Esophagus muscularis mucosa (tissue), 3 donors: ENCODE data around the gene HEXIM2.

Experiments
- POLR2A ChIP-seq: fragments of 450-650 bp; IDR thresholded peaks from one replicate; pipeline ENCODE4 v1.6.1; 2017; ENCODE audit warnings: antibody characterized with exemption, moderate library complexity, mild to moderate bottlenecking, low read depth
- POLR2AphosphoS5 ChIP-seq, 2 donors: sonication (generic); formaldehyde crosslinking; IDR thresholded peaks; one replicate each; pipeline ENCODE4 v1.6.1; 2017; ENCODE audit warnings: antibody characterized with exemption in 2 of 2
- TF ChIP-seq, protein P1 (sequence below), 3 experiments: fragments of 200-600 bp in 2 of 3; fragments of 450-650 bp in 1 of 3; sonication (generic) in 2 of 3; IDR thresholded peaks; one replicate each; pipeline ENCODE4 v1.5.1; 2017 to 2019; ENCODE audit warnings: antibody characterized with exemption in 3 of 3, mild to moderate bottlenecking in 2 of 3, moderate library complexity in 1 of 3

DNA sequence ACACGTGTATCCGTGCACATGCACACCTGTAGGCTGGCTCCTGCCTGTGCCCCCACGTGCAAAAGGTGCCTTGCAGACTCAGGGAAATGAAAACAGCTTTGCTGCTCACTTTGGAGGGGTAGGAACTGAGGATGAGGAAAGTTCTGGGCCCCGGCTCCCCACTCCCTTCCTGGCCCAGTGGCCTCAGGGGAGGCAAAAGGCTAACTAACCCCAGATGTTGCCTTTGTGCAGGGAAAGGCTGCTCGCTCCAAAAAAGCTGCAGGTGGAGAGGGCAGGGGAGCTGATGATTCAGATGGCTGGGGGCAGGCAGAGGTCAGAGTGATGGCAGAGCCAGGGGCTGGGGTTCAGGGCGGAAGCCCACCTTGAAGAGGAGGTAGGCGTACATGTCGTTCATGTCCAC is 41.7 kb upstream of the HEXIM2 start:
- TF ChIP-seq POLR2A (no peak), POLR2AphosphoS5 (IDR thresholded peaks at IDR 0.05) (no peak)
- TF ChIP-seq, protein P1, sequence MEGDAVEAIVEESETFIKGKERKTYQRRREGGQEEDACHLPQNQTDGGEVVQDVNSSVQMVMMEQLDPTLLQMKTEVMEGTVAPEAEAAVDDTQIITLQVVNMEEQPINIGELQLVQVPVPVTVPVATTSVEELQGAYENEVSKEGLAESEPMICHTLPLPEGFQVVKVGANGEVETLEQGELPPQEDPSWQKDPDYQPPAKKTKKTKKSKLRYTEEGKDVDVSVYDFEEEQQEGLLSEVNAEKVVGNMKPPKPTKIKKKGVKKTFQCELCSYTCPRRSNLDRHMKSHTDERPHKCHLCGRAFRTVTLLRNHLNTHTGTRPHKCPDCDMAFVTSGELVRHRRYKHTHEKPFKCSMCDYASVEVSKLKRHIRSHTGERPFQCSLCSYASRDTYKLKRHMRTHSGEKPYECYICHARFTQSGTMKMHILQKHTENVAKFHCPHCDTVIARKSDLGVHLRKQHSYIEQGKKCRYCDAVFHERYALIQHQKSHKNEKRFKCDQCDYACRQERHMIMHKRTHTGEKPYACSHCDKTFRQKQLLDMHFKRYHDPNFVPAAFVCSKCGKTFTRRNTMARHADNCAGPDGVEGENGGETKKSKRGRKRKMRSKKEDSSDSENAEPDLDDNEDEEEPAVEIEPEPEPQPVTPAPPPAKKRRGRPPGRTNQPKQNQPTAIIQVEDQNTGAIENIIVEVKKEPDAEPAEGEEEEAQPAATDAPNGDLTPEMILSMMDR (IDR thresholded peaks at IDR 0.05) = no peak
